Bronchial epithelial cell (primary cell): Measurements from ENCODE around the gene ENC1. TPM values are rescaled to one million over a fixed set of nuclear protein-coding genes. Genes with fewer than 3 reads are reported as not detected.

Experiments
- DNase-seq: peaks from one replicate; pipeline ENCODE4 v3.0.0-alpha.2; 2010; ENCODE audit warnings: low read depth
- FAIRE-seq: peaks from 2 replicates; lab custom pipeline; 2011; peaks lifted over from hg19 to GRCh38; lab: Jason Lieb, UNC
- H3K27me3 ChIP-seq: 2 replicates; pipeline ENCODE4 v1.5.1; 2011; ENCODE audit warnings: low read length; ENCODE audit not compliant: control insufficient read depth, insufficient read depth
- H3K36me3 ChIP-seq: 2 replicates; pipeline ENCODE4 v1.5.1; 2011; ENCODE audit warnings: low read length; ENCODE audit not compliant: control insufficient read depth, insufficient read depth
- H3K4me3 ChIP-seq: 2 replicates; pipeline ENCODE4 v1.5.1; 2011; ENCODE audit warnings: mild to moderate bottlenecking, low read depth, low read length, control low read depth
- CTCF ChIP-seq: IDR thresholded peaks from 2 replicates; pipeline ENCODE4 v1.5.1; 2011; ENCODE audit warnings: mild to moderate bottlenecking, moderate library complexity, low read length, control low read depth, inconsistent platforms; ENCODE audit not compliant: insufficient read depth, severe bottlenecking
- total RNA-seq: library from RNA; depleted of rRNA; stranded (reverse); fragments of >200 nt; gene quantifications from 2 replicates; pipeline ENCODE4 v1.2.1, GENCODE V29; 2014

Gene ENC1
- total RNA-seq, 1 donor from 2014 or later, result 3.9 TPM

DNA sequence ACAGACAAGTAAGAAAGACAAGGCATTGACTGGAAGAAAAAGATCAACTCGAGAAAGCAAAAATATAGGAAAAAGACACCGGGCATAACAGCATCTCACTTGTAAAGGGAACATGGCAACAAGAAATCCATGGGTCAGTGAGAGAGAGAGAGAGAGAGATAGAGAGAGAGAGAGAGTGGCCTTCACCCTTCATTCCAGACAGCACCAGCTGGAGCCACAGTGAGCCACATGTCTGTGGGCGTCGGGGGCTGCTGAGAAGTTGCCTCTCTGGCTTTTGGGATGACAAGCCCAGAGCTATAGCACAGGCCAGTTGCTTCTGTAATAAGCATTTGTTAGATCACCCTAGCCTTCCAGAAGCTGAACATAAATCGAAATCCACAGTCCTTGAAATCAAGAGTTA is 20.3 kb upstream of the ENC1 start:
- FAIRE-seq, result no peak

GRCh38 chr5:74660140-74660539 is 19.6 kb upstream of the ENC1 start:
- no peak for TF ChIP-seq CTCF
- Histone ChIP-seq H3K4me3 (no peak overlapping the region), H3K27me3 (no peaks in the 10 kb centered on the region), H3K36me3 (no peaks in the 10 kb centered on the region)
- DNase-seq (peak; percentile 22), FAIRE-seq (no peak)

More for the DNA sequence above, 20.3 kb upstream of the ENC1 start:
- Histone ChIP-seq H3K27me3 (no peaks in the 10 kb centered on the region), H3K36me3 (no peaks in the 10 kb centered on the region), H3K4me3 (no peak overlapping the region)
- DNase-seq, result no peak
- TF ChIP-seq CTCF, result no peak

GRCh38 chr5:74659172-74659571 is 18.6 kb upstream of the ENC1 start:
- FAIRE-seq, result no peak
- H3K36me3 ChIP-seq, result no peaks in the 10 kb centered on the region
- no peak overlapping the region for H3K4me3 ChIP-seq
- no peaks in the 10 kb centered on the region for H3K27me3 ChIP-seq
- TF ChIP-seq CTCF, result no peak
- no peak for DNase-seq

GRCh38 chr5:74657165-74657564 is 16.6 kb upstream of the ENC1 start:
- no peak overlapping the region for H3K4me3 ChIP-seq
- H3K36me3 ChIP-seq, result no peaks in the 10 kb centered on the region
- no peak for TF ChIP-seq CTCF
- FAIRE-seq (no peak), DNase-seq (no peak)
- no peaks in the 10 kb centered on the region for H3K27me3 ChIP-seq

- no peak for DNase-seq
- Histone ChIP-seq H3K36me3 (no peaks in the 10 kb centered on the region), H3K4me3 (no peak overlapping the region), H3K27me3 (no peaks in the 10 kb centered on the region)
- no peak for FAIRE-seq
- TF ChIP-seq CTCF, result no peak
These were observed 15.2 kb upstream of the ENC1 start for GRCh38 chr5:74655716-74656115.

DNA sequence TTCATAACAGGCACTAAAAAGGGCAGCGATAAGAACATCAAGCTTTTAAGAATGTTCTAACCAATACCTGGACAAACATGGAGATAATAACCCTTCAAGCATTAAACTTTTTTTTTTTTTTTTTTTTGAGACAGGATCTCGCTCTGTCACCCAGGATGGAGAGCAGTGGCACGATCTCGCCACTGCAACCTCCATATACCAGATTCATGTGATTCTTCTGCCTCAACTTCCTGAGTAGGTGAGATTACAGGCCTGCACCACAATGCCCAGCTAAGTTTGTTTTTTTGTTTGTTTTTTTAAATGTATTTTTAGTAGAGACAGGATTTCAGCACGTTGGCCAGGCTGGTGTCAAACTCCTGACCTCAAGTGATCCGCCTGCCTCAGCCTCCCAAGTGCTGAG is 14.7 kb upstream of the ENC1 start:
- H3K36me3 ChIP-seq, result no peaks in the 10 kb centered on the region
- H3K4me3 ChIP-seq, result no peak overlapping the region
- no peaks in the 10 kb centered on the region for H3K27me3 ChIP-seq
- no peak for FAIRE-seq
- no peak for TF ChIP-seq CTCF
- no peak for DNase-seq
